HG02642 (cell line): Measurements from ENCODE around the gene TRIM5.
A peak's percentile ranks its signal among the peaks of the same experiment; 100 is the strongest.

Source experiments
- ATAC-seq: cut with Tn5 transposase; IDR thresholded peaks from one replicate; pipeline ENCODE4 v1.9.1; 2021; ENCODE audit warnings: mild to moderate bottlenecking; ENCODE audit not compliant: unreplicated experiment, poor library complexity

Gene TRIM5

GRCh38 chr11:5631417-5631816 lies 53.5 kb downstream of the TRIM5 start:
- ATAC-seq = no peak

DNA sequence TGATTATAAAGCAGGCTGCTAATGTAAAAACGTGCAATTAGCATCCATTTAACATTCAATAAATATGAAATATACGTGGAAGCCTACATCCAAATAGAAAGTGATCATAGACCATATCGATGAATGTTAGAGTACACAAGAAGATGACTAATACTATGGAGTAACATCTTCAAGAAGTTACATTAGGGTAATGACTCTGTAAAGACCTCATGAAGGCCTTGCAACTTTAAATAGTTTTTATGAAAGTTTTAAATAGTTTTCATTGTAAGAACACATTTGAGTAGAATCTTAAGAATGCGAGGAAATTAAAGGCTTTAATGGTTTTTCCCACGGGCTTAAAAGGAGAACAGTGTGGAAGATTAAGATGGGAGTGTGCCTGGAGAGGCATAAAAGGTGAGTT lies 58.7 kb downstream of the TRIM5 start:
- no peak for ATAC-seq

GRCh38 chr11:5625281-5625680 lies 59.6 kb downstream of the TRIM5 start:
- ATAC-seq = peak; percentile 1

GRCh38 chr11:5624489-5625279 lies 60.2 kb downstream of the TRIM5 start, which contains the start of gene TRIM34:
Gene TRIM34 (plus strand): TSS chr11:5625001. CDS start chr11:5632332, 7,331 bp downstream.
- ATAC-seq = peak; percentile 96

DNA sequence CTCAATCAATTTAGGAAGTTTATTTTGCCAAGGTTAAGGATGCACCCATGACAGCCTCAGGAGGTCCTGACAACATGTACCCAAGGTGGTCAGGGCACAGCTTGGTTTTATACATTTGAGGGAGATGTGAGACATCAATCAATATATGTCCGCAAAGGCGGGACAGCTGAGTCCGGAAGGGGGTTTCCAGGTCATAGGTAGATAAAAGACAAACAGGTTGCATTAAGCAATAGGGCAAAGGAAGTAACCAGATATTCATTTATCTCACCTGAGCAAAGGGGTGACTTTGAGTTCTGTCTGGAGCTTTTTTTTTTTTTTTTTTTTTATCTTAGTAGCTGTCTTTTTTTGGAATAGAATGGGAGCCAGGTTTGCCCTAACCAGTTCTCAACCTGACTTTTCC lies 62.1 kb downstream of the TRIM5 start:
- no peak for ATAC-seq

GRCh38 chr11:5621580-5621979 lies 63.3 kb downstream of the TRIM5 start:
- no peak for ATAC-seq

DNA sequence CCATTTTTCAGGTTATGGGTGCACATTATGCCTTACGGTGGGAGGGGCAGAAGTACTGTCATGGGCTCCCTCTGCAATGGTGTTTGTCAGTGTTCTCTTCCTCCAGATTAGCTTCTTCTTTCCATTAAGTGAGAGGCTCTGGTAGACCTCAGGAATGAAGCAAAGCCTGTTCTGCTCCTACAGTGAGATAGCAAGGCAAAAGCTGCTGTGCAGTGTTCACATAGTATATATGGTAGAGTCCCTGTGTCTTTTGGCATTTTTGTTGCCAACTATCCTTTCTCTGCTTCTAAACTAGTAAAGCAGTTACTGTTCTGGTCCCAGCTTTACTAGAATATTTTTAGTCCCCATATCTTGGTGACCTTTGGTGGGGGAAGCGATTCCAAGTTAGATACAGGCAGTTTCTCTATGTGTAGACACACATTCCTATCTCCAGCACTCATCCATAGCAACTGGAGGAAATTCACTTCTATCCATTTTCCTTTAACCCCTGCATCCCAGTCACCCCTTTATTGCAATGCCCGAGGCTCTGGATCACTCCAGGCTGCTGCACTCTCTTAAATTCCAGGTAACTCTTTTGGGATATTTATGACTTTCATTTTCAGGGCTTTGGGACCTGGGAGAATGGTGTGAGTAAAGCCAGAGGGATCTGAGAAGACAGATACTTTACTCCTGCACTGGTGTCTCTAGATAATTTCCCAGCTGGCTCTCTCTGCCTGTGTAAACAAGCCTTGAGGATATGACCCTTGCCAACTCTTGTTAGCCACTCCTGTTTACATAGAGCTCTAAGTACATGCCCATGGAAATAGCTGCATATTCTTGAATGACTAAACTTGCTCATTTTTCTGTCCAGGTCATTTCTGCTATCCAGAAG lies 64.0 kb downstream of the TRIM5 start:
- ATAC-seq = no peak

DNA sequence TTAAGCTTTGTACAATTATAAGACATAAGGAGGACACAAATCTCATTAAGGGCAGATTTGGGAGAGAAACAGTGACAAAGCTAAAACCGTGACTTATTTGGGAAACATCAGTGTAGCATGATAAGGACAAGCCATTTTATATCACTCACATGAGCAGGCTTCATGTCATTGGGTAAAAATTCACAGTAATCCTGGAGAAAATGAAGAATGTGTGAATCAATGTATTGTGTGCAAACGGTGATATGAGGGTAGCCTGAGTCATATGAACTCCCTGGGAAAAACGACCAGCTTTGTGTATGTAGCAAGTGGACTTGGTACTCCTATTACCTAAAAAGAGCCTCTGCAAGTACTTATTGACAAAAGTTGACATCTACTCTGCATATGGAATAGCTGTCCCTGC lies 66.1 kb downstream of the TRIM5 start:
- no peak for ATAC-seq
